Right lobe of liver (tissue), 4 donors: Measurements from ENCODE around the gene AOAH.

Source experiments
- POLR2A ChIP-seq: fragments of 450-650 bp; IDR thresholded peaks from one replicate; pipeline ENCODE4 v1.6.1; 2017; ENCODE audit warnings: antibody characterized with exemption, mild to moderate bottlenecking
- TF ChIP-seq, protein P1 (sequence below), 4 donors: fragments of 200-600 bp in 3 of 4; fragments of 450-650 bp in 1 of 4; IDR thresholded peaks; one replicate each; pipeline versions ENCODE4 v1.5.1 to v1.8.0; 2016 to 2022; ENCODE audit warnings: antibody characterized with exemption in 4 of 4, mild to moderate bottlenecking in 2 of 4
- donor health status: DM: no; HTN: no; CAD: no.
- donor health status: DM: no; HTN: no; CAD: no.
- donor health status: DM: no; HTN: yes; CAD: no.

DNA sequence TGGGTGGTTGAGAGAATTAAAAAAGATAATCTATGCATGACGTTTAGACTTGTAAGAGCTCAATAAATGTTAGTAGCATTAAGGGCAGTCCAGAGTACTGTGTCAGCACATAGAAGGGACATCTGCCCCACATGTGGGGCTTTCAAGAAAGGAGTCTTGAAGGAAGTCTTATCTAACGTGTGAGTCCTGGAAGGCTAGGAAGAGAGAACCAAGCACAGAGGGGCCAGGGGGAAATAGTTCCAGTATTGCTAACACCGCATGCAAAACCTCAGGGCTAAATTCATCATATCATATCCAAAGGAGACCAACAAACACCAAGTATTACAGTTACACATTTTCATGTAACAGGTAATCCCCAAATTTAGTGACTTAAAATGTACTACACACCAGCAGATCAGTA lies 122.7 kb downstream of the AOAH start:
- TF ChIP-seq, protein P1, sequence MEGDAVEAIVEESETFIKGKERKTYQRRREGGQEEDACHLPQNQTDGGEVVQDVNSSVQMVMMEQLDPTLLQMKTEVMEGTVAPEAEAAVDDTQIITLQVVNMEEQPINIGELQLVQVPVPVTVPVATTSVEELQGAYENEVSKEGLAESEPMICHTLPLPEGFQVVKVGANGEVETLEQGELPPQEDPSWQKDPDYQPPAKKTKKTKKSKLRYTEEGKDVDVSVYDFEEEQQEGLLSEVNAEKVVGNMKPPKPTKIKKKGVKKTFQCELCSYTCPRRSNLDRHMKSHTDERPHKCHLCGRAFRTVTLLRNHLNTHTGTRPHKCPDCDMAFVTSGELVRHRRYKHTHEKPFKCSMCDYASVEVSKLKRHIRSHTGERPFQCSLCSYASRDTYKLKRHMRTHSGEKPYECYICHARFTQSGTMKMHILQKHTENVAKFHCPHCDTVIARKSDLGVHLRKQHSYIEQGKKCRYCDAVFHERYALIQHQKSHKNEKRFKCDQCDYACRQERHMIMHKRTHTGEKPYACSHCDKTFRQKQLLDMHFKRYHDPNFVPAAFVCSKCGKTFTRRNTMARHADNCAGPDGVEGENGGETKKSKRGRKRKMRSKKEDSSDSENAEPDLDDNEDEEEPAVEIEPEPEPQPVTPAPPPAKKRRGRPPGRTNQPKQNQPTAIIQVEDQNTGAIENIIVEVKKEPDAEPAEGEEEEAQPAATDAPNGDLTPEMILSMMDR (IDR thresholded peaks at IDR 0.05) = no peak
- TF ChIP-seq POLR2A = no peak
